ENCODE measurements around the gene GSG1L.

DNA sequence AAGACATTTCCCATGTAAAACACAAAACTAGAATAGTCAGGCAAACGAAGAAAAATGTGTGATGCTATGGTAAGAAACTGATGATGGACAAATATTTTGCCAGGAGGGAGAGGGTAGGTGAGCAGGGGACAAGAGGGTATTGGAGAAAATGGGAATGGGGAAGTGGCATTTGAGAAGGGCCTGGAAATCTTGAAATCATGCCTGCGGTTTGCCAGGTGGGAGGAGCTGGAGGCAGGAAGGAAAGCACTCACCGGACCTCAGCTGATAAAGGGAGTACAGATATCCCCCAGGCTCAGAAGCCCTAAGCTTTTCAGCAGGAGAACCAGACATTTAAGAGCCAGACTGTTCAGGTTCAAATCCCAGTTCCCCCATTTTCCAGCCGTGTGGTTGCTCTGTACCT, 103.6 kb downstream of the GSG1L start:
- TF ChIP-seq, protein P1, sequence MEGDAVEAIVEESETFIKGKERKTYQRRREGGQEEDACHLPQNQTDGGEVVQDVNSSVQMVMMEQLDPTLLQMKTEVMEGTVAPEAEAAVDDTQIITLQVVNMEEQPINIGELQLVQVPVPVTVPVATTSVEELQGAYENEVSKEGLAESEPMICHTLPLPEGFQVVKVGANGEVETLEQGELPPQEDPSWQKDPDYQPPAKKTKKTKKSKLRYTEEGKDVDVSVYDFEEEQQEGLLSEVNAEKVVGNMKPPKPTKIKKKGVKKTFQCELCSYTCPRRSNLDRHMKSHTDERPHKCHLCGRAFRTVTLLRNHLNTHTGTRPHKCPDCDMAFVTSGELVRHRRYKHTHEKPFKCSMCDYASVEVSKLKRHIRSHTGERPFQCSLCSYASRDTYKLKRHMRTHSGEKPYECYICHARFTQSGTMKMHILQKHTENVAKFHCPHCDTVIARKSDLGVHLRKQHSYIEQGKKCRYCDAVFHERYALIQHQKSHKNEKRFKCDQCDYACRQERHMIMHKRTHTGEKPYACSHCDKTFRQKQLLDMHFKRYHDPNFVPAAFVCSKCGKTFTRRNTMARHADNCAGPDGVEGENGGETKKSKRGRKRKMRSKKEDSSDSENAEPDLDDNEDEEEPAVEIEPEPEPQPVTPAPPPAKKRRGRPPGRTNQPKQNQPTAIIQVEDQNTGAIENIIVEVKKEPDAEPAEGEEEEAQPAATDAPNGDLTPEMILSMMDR (optimal IDR thresholded peaks at IDR 0.05 in 1 of 3, IDR thresholded peaks at IDR 0.05 in 1 of 3, conservative IDR thresholded peaks at IDR 0.05 in 1 of 3; ENCODE audit: extremely low read depth in 1 of 3, insufficient read depth in 2 of 3, low read length in 3 of 3), result no peak
- TF ChIP-seq EZH2 (IDR thresholded peaks at IDR 0.05; ENCODE audit: low read length), result no peak

Measured in keratinocyte (primary cell).